GM15510 (cell line): ENCODE data around the gene FOXA2.

Source experiments
- POLR2A ChIP-seq: IDR thresholded peaks from 3 replicates; pipeline ENCODE4 v1.6.1; 2011; ENCODE audit warnings: borderline replicate concordance; ENCODE audit not compliant: insufficient read length; ENCODE audit errors: extremely low read depth

The FOXA2 gene

DNA sequence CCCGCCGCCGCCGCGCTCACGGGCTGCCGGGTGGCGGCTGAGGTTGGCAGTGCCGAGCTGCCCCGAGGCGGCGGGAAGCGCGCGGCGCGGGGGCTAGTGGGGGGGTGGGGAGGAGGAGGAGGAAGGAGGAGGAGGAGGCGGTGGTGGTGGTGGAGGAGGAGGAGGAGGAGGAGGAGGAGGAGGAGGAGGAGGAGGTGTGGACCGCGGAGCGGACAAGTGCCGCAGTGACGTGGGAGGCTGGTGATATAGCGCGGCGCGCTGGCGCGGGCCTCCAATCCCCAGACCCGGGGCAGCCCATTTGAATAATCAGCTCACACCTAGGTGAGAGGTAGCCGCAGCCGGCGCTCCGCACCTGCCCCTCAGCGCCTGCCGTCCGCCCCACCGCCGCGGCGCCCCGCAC lies at the start of gene FOXA2:
TSS of gene FOXA2 (minus strand) at position 51 of the 400 bp plus-strand sequence. CDS start 294 bp downstream, outside the sequence.
- TF ChIP-seq POLR2A: no peak

DNA sequence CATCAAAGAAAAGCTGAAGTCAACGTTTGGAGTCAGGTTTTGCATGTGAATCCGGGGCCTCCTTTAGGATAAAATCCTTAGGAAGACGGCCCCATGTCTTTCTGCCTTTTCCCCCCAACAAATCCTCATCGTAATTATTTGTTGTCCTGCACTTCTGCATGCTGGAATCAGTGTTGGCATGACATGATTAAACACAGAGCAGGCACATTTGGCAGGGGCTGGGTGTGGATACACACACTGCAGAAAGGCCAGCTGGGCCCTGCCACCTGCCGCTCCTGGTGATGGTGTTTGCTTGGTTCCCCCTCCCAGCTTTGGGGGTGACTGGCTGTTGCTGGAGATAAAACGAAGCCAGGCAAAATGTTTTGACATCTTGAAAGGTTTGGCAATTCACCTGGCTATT lies 46.3 kb upstream of the FOXA2 start:
- TF ChIP-seq POLR2A: no peak

DNA sequence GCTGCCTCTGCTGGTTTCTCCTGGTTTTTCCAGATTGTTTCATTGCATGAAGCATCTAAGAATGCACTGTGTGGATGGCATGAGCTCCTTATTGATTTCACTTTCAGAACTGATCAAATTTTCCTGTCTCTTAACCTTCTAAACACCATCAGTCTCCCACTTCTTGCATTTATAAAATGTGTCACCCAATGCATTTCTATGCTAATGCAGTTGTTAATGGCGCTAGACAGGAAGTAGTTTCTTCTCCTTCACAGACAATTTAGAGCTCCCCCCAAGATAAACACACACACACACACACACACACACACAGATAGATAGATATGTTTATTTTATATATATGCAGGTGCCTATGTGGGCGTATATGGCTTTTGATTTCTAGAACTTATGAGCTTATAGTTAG lies 45.6 kb upstream of the FOXA2 start:
- no peak for TF ChIP-seq POLR2A

DNA sequence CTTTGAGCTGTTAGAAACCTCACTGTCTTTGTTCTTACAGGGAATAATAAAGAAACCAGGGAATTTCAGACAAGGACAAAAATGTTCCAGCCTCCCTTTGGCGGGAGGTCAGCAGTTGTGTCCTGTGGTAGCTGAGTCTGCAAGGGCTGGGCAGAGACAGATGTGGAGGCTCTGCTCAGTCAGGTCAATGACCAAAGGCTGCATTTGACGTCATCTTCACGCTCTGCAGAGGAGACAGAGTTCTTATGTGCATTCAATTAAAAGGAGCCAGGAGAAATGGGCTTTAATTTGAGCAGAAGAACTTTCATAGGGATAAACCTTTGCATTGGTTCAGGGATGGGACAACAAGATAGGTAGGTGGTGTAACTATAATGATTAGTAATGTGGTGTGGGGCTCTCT lies 45.1 kb upstream of the FOXA2 start:
- TF ChIP-seq POLR2A: no peak

DNA sequence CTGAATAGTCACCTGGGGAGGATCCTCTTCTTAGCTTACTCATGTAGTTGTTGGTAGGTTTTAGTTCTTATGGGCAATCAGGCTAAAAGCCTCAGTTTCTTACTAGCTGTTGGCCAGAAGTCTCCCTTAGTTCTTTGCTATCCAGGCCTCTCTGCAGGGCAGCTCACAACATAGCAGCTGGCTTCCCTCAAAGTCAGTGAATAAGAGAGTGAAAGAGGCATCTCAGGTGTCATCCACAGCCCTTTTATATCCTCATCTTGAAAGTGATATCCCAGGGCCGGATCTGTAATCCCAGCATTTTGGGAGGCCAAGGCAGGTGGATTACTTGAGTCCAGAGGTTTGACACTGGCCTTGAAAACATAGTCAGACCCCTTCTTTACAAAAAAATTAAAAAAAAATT lies 42.1 kb upstream of the FOXA2 start:
- TF ChIP-seq POLR2A: no peak

DNA sequence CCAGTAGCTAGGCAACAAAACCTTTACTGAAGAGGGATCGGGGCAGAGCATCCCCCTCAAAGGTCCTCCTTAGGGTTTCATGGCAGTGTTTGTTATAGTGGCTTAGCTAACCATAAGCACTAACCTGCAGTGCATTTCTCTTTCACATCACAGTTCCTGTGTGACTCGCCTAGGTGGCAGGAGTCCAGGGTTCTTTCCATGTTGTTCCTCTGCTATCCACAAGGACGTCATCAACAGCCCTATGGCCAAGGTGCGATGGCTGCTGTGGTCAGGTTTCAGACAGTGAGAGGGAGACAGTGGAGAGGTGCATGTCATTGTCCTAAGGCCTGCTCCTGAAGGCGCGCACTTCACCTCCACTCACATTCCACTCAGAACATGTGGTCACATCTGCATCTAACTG lies 38.8 kb upstream of the FOXA2 start:
- no peak for TF ChIP-seq POLR2A

DNA sequence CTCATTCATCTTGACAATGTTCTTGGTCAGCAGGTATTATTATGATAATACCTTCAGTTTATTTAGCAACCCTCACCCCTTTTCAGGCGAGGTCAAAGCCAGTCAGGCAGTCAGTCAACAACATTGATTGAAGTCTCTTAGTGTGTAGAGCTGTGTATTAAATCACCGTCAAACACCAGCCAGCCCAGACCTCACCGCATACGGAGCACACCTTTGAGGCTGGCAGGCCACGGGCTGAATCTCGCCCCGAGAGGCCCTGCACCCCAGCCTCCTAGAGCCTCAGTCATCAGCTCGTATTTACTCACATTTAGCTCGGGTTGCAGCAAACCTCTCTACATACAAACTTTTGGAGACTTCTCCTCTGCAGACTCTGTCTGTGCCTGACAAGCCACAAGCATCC lies 36.0 kb upstream of the FOXA2 start:
- TF ChIP-seq POLR2A: no peak

DNA sequence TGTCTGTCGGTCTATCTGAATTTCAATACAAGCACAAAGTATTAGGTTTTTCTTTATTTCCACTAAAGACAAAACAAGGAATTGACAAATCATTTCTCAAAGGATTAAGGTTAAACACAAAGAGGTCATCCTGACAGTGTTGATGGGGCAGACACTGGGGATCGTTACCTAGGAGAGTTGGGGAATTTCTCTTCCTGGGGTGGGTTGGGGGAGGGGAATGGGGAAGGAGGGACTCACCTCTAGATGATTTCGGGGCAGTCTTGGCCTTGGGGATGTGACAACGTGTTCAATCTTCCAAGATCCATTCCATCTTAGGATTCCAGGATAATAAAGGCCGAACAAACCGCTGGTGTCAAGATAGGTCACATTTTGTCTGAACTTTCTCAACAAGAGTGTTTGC lies 35.4 kb upstream of the FOXA2 start:
- TF ChIP-seq POLR2A: no peak

DNA sequence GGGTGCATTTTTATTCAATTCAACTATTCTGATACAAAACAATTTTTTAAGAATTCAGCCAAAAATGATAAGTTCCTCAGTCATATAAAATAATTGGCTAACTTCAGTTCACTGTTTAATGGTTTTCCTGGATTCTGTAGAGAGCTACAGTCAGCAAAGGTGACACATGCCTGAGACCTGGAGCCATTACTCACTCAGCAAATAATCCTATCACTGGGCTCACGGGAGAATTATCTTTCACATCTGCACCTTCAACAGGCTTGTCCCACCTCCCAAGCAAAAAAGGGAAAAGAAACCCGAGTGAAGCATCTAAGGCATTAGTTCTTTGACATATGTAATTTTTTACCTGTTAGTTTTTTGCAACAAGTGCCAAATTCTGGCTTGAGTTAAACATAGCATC lies 34.9 kb upstream of the FOXA2 start:
- no peak for TF ChIP-seq POLR2A

DNA sequence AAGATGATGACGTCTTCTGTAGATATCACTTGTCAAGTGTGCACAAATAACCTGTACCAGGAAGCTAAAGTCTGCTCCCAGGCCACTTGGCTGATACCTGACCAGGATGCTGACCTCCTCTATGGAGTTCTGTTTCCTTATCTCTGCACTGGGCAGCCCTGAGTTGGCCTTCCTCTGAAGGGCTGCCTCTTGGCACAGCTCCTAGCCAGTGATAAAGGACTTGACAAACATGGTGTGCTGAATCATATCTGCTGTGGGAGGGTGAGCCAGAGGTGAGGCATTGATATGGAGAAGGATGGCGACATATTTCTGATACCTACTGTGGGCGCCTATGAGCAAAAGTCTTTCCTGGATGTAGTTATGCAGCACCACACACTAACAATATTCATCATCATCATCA lies 32.8 kb upstream of the FOXA2 start:
- no peak for TF ChIP-seq POLR2A

DNA sequence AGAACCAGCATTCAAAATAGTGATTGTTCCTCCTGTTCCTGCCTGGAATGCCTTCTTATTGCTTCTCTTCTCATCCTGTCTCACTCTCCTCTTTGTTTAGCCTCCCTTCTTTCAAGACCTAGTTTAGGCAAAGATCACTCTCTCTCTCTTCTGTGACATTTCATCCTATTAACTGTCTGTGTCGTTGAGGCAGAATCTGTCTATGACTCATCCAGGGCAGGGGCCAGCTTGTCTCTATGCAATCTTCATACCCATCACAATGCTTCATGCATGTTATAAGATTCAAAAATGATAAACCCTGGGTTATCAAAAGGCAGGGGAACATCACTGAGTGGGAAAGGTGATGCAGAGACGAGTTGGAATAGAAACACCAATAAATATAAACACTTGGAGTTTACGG lies 32.2 kb upstream of the FOXA2 start:
- no peak for TF ChIP-seq POLR2A

DNA sequence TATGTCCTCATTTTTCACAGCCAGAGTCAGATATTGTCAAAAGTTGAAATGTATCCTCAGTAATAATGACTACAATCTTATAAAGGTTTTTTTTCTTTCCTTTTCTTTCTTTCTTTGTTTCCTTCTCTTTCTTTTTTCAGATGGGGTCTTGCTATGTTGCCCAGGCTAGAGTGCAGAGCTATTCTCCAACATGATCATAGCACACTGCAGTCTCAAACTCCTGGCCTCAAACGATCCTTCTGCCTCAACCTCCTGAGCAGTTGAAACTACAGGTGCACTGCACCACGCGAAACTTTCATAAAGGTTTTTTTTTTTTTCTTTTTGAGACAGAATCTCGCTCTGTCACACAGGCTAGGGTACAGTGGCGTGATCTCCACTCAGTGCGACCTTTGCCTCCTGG lies 31.1 kb upstream of the FOXA2 start:
- TF ChIP-seq POLR2A: no peak

DNA sequence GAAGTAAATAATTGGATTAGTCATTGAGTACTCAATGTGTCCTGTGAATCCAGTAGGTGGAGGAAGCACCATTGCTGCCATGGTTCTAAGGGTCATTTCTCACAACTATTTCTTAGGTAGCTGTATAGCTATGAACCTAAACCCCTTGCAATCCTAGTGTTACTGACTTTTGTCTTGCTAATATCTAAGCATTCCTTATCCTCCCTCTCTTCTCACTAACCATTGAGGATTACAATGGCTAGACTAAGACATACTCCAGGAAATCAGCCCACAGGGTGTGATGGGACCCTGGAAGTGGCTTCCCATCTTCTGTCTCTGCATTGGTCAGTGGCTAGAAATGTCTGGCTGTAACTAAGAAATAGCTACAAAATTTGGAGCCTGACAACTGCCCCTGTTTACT lies 27.3 kb upstream of the FOXA2 start:
- no peak for TF ChIP-seq POLR2A

DNA sequence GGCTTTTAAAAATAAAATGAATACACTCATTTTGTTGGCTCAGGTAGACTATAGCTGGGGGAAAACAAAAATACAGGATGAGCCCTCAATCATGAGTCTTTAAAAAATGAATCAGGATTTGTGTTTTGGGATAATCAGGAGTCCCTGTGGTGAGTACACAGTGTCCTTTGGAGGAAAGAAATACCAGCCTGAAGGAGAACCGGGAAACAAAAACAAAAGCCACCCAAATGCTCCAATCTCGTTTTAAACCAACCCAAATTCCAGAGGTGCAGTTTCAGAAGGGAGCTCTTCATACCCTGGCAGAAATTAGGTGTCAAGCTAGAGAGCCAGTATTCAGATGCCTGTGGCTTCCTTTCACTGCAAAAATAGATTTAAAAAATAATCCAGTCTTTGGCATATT lies 23.3 kb upstream of the FOXA2 start:
- no peak for TF ChIP-seq POLR2A

DNA sequence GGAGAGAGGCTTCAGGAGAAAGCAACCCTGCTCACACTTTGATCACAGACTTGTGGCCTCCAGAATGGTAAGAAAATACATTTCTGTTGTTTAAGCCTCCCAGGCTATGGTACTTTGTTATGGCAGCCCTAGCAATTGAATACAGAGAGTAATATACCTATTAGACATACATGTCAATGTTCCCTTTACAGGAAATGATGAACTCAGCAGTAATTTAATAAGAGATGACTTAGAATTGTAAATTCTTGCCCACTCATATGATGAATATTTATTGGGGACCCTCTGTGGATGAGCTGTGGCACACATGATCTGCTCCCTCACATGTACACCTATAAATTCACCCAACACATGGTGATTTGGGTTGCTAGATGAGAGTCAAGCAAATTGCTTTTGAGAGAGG lies 20.4 kb upstream of the FOXA2 start:
- TF ChIP-seq POLR2A: no peak

DNA sequence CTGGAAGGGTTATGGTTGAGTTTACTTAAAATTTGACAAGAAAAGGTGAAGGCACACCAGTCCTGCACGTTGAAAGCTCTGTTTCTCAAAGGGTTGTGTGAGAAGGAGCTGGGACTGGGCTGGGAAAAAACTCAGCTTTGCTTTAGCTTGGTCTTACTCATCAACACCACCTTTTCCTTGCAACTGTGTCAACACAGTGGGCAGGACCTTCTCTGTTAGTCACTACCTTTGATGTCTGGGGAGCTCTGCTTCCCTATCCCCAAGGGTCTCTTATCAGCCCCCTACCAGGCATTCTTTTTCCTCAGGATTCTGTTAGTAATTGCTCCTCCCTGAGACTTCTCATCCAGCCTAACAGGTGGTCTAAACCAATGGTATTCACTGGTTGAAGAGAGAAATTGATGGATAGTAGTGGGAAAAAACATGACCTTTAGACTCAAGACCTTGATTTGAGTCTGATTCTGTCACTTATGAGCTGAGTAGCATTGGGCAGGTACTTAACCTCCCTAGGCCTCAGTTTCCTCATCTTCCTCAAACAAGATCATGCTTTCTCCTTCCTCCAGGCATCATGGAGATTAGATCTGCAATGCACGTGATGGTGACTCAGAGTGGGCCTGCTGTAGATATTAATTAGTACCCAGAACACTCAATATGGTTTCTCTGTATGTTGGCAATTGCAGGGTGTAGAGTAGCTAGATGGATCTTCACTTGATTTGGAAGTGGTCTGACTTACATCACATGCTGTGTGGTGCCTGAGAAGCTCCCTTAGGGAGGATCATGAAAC lies 17.2 kb upstream of the FOXA2 start:
- no peak for TF ChIP-seq POLR2A

DNA sequence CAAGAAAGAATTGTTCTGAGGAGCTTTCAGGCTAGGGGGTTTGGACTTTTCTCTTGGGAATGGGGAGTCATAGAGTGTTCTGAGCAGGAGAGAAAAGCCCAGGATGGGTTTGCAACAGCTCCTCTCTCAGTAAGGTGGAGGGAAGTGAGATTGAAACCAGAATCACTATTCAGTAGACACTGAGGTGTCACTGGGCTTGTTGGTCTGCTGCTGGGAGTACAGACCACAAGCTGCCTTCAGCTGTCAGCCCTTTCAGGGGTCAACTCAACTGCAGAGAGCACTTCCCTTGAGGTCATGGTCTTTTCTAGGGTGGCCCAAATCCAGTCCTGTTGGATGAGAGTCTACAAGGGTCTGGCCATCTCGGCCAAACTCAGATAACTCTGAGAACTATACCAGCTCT lies 12.9 kb upstream of the FOXA2 start:
- no peak for TF ChIP-seq POLR2A
